Upper lobe of left lung (tissue), 4 donors: Measurements from ENCODE around the gene SOCS7.

Experiments
- POLR2A ChIP-seq, 4 donors: fragments of 450-650 bp; IDR thresholded peaks; one replicate each; pipeline ENCODE4 v1.5.1; 2016 to 2017; ENCODE audit warnings: antibody characterized with exemption in 4 of 4, mild to moderate bottlenecking in 2 of 4
- POLR2AphosphoS5 ChIP-seq, 2 donors: sonication (generic); formaldehyde crosslinking; IDR thresholded peaks; one replicate each; pipeline ENCODE4 v1.5.1; 2017; ENCODE audit warnings: antibody characterized with exemption in 2 of 2

GRCh38 chr17:38441429-38442061 lies 89.9 kb downstream of the SOCS7 start:
- no peak for TF ChIP-seq POLR2A (IDR thresholded peaks at IDR 0.05)
- no peak for TF ChIP-seq POLR2AphosphoS5 (IDR thresholded peaks at IDR 0.05)
